GM18907 (cell line): ENCODE results near the gene KRT80.

Source experiments
- ATAC-seq: cut with Tn5 transposase; IDR thresholded peaks from one replicate; pipeline ENCODE4 v1.9.1; 2021; ENCODE audit warnings: mild to moderate bottlenecking, moderate library complexity; ENCODE audit not compliant: unreplicated experiment

Gene KRT80

DNA sequence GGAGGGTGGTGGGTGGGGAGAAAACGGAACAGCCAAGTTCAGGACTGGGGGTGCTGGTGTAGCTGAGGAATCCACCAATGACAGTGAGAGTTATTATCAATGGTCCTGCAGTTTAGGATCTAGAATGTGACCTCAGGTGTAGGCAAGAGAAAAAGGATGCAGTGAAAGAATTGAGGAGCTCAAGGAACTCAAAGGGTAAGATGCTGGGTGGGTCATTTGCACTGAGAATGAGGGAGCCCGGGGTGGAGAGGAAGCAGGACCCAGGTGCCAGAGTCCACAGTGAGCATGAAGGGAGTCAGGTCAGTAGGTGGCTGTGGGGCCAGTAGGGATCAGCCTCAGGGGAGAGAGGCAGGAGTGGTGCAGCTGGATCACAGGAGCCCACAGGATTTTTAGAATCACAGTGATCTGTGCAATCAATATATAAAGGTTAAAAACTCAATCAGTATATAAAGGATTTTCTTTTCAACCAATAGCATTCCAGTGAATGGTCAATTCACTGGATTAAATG, 38.1 kb upstream of the KRT80 start:
- no peak for ATAC-seq

DNA sequence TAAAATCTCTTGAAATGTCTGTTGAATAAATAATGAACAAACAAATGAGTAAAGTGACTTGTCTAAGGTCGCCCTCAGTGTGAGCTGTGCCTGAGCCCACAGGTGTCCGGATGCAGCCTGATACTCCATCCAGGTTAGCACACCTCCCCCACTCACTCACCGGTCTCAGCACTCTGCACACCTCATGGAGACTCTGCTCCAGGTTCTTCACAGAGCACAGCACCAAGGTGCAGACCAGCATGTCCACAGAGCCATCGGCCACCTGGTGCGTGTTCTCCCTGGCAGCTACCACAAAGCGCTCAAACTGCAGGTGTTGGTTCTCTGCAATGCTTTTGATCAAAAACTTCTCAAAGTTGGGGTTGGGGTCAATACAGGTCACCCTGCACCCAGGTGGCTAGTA, 37.1 kb upstream of the KRT80 start:
- ATAC-seq = no peak

DNA sequence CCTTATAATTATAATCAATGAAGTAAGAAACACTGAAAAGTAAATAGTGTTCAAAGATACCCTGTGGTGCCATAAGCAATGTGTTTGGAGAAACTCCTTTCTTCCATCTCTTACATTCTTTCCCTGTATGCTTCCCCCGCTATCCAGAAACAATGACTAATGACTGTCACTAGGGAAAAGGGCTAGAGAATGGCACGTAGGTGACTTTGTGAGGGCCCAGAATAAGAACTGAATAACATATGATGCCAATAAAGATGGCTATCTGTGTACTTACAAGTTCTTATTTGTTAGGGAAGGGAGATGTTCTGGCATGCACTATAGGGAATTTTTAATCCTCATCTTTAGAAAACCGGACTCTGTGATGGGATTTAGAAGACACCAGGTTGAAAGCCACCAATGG, 36.6 kb upstream of the KRT80 start:
- ATAC-seq = no peak

DNA sequence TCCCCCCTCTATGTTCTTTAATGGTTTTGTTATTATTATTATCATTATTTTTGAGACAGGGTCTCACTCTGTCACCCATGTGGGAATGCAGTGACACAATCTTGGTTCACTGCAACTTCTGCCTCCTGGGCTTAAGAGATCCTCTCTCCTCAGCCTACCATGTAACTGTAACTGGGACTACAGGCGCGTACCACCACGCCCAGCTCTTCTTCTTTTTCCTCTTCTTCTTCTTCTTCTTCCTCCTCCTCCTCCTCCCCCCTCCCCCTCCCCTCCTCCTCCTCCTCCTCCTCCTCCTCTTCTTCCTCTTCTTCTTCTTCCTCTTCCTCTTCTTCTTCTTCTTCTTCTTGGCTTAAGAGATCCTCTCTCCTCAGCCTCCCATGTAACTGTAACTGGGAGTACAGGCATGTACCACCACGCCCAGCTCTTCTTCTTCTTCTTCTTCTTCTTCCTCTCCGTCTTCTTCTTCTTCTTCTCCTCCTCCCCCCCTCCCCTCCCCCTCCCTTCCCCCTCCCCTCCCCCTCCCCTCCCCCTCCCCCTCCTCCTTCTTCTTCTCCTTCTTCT, 35.9 kb upstream of the KRT80 start:
- no peak for ATAC-seq

DNA sequence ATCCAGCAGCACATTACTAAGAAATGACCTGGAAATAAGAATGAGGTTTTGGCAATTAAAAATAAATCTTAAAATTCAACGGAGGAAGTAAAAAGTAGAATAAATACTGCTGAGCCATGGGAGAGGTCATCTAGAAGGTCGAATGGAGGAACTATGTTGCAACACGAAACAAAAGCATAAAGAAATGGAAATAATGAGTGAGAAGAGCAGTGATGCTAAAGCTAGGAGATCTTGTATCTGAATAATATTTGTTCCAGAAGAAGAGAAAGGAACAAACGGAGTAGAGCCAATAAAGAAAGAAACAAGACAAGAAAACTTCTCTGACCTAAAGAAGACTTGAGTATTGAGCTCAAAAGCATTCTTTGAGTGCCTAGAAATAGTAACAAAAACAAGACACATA, 34.6 kb upstream of the KRT80 start:
- ATAC-seq = no peak

DNA sequence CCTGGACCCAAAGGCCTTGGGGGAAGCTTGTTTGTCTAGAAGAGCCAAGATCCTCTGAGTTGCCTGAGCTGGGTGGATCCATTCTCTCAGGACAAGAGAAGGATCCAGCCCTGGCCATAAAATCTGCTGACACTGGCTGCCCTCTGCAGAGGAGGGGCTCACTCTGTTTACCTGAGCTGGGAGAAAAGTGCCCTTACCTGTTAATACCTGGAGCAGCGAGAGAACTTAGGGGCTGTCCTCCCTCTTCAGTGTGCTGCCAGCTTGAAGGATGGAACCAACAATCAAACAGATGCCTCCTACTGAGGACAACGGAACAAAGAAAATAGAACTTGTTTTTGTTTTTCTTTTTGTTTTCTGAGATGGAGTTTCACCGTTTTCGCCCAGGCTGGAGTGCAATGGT, 33.9 kb upstream of the KRT80 start:
- ATAC-seq = no peak

DNA sequence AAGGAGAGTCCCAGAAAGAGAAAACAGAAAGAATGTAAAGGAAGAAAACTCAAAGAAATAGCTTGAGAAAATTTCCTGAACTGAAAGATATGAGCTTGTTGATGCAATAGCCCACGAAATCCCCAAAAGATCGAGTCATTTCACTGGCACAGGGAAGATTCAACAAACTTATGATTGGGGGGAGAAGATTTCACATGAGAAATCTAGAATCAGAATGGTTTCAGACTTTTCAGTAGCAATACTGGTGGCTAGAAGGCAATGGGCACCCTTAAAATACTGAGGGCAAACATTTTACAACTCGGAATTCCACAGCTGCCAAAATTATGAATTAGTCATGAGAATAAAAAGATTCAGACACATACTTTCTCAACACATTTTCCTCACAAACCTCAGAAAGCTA, 32.3 kb upstream of the KRT80 start:
- ATAC-seq = no peak

DNA sequence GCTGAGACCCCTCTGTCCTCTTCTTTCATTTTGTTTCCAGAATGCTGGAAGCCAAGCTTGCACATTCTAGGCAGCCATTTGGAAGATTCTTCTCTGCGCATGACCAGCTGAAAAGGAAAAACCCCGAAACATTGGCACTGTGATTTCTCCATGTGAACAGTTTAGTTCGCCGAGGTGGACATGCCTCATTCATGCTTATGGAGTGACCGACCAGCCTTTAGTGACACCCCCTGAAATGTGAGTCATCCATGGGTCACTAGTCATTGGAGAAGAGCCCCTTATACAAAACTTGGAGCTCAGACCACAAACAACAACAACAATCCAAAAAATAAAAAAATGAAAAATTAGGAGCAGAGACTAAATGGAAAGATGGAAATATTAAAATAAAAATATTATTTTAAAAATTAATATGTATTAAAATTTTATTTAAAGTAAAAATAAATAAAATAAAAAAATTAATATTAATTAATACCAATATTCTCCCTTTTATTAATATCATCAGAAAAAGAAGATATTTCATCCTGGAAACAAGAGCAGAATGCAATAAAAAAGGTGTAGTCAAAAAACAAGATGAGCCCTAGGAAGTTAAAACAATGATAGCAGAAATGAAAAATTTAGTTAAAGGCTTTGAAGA, 31.7 kb upstream of the KRT80 start:
- no peak for ATAC-seq

DNA sequence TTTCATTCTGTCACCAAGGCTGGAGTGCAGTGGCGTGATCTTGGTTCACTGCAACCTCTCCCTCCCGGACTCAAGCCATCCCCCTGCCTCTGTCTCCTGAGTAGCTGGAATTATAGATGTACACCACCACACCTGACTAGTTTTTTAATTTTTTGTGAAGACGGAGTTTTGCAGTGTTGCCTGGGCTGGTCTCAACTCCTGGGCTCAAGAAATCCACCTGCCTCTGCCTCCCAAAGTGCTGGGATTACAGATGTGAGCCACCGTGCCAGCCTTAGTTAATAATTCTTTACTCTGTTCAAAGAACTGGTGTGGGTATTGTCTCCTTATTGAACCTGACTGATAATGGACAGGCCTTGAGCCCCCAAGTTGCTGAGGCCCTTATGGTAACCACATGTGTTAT, 30.9 kb upstream of the KRT80 start:
- no peak for ATAC-seq

DNA sequence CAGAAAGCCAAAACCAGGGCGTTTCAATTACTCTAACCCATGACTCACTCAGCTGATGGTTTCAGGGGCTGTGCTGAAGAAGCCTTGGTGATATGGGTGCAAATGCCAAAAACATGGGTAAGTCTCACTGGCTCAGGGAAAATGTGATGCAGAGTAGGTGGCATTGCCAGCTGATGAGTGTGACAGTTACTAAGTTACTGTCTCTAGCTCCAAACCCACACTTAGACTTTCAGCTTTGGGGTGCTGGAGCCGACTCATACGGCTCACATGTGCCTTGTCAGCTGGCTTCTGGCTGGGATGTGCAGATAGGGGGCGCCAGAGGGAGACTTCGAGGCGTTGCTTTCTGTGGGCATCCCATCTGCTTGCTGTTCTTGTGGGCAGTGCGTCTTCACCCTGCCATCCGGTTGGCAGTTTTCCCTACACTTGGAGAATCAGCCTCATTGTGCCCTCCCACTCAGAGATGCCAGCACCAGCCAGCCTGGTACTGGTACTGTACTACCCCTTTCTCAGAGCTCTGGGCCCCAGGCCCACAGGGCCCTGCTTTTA, 30.2 kb upstream of the KRT80 start:
- no peak for ATAC-seq

DNA sequence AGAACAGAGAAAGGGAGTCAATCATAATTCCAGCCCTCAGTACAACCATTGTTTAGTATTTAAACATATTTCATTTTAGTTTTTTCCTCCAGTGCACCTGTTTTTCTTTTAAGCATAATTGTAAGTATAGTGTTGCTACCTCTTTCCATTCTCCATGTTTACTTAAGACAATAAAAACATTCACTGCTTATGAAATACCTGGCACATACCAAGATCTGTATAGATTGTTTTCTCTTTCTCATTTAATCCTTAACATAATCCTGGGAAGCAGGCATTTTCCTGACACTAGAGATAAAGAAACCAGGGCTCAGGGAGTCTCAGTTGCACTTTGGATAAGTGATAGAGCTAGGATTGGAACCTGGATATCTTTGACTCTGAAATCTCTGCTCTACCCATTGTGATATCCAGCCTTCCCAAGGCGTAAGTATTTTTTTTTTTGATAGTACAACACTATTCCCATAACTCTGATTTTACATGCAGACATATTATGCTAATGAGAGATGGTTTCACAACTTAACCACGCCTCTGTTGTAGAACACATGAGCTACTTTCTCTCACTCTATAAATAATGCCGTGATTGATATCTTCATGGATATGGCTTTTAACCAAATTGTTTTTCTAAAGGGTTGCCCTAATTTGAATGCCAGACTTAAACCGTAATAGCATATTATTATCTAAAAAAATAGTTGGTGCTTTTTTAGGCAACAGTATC, 29.4 kb upstream of the KRT80 start:
- ATAC-seq = no peak

DNA sequence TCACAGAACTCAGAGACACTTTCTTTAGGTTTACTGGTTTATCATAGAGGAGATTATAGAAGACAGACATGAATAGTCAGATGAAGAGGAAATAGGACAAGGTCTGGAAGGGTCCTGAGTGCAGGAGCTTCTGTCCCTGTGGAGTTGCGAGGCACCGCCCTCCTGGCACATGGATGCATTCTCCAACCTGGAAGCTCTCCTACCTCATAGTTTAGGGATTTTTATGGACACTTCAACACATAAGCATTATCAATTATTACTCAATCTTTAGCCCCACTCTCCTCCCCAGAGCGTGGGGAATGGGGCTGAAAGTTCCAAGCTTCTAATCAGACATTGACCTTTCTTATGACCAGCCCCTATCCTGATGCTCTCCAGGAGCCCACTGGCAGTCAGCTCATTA, 28.7 kb upstream of the KRT80 start:
- ATAC-seq = no peak

DNA sequence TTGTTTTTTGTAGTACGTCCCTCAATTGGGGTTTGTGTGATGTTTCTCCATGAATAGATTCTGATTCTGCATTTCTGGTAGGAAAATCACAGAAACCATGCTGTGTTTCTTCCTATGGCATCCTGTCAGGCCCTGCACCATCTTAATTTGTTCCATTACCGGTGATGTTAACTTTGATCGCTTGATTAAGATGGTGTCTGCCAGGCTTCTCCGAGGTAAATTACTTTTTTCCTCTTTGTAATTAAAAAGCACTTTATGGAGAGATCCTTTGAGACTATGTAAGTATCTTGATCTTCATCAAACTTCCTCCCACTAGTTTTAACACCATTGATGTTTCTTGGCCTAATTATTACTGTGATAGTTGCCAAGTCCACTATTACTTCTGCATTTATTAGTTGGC, 26.2 kb upstream of the KRT80 start:
- ATAC-seq = no peak

DNA sequence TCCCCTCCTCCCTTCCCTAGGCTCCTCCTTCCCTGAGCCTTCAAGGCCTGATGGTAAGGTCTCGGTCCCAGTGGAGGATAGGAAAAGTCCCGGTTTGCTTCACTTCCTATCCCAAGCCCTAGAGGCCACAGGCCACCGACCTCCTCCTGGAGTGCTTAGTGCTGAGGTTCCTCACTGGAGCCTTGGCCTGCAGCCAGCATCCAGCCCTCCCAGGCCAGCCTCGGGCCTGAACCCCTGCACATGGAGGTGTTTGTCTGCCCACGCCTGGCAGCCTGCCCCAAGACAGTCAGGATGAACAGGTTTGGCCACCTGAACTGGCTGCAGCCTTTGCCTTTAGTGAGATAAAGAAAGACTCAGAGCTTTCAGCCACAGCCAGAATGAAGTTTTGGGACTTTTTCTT, 25.4 kb upstream of the KRT80 start:
- ATAC-seq = no peak

DNA sequence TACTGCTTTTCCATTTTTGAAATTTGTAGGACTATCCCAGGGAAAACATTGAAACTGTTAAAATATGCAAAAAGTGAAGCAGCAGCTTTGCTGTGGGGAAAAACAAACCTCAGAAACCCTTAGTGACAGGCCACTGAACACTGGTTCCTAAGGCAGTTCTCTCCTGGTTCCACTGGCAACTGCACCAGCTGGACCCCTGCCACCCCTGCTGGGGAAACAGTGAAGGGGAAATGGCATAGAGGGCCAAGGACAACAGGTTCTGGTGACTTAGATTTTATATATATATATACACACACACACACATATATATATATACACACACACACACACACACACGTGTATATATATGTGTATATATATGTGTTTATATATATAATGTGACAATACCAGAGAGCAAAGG, 25.0 kb upstream of the KRT80 start:
- ATAC-seq = no peak

DNA sequence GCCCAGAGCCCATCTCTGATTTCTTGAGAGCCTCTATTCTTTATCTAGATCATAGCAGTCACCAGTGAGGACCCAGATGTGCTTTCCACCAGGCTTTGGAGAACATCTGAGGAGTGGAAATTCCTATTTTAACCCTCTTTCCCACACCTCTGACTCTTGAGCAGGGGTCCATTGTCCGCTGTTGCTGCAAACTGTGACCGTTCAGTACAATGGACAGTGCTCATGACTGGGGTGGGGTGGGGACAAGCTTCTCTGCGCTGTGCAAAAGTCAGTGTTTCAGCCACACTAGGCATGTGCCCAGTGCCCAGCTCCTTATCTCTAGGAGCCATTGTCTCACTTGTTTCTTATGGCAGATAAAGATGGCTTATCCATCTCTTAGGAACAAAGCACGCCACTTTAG, 24.3 kb upstream of the KRT80 start:
- ATAC-seq = no peak

DNA sequence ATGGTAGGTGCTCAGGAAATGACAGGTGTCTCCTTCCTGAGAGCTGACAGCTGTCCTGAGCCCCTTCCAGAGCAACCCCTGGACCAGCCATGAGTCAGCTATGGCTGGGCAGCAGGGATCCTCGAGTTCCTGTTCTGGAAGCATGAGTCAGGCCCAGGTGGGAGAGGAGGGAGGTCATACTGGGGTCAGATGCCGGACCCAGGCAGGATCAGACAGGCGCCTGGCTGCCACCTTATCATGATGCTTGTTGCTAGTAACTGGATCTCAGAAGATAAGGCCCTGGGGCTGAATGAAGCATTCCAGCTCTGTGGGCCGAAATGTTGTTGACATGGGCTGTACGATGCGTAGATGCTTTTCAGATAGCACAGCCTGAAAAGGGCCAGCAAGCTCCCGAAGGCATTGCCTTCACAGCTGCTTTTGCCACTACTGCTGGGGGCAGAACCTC, 23.8 kb upstream of the KRT80 start:
- no peak for ATAC-seq

DNA sequence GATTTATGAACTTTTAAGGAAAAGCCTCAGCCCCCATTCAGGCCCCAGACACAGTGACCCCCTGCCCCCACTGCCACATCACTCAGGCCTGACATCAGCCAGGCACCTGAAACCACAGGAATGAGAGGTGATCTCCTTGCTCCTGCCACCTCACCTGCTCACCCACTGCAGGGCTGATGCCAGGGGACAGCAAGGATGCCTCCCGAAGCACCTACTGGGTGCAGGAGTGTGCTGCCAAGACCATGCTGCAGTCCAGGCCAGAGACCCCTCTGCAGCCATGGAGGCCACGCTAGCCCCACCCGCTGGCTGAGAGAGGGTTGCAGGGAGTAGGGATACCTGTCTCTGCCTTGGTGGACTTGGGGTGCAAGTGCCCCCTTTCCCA, 22.6 kb upstream of the KRT80 start:
- no peak for ATAC-seq

DNA sequence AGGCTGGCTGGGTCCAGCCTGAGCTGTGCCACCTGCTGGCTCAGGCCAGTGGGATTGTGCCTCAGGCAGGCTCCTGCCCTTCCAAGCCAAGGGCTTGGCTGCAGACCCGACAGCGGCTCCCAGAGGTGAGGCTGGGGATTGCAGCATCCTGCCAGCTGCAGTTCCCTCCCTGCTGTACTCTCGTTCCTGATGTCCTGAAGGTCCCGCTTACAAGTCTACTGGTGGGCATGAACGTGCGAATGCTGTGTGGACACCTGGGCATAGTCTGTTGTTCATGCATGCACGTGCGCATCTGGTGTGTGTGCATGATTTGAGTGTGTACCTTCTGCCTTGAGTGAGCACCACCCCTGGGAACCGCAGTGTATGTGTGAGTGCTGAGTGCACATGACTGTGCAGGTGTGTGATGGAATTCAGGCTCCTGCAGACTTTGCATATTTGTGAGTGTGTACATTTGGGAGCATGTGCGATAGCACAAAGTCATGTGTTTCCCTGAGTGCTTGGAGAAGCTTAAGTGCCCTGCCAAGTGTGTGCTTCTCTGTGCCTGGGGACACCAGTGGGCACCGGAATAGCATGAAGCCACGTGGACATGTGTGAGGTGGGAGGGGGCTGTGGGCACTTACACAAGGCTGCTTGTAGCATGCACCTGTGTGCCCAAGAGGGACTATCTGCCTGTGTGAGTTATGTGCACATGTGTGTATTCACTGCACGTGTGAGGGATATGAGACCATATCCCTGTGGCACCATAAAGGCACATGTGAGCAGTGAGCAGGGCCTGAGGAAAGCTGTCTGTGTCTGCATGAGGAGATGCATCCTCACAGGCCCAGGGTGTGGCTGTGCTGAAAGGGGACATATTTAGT, 22.0 kb upstream of the KRT80 start:
- no peak for ATAC-seq

DNA sequence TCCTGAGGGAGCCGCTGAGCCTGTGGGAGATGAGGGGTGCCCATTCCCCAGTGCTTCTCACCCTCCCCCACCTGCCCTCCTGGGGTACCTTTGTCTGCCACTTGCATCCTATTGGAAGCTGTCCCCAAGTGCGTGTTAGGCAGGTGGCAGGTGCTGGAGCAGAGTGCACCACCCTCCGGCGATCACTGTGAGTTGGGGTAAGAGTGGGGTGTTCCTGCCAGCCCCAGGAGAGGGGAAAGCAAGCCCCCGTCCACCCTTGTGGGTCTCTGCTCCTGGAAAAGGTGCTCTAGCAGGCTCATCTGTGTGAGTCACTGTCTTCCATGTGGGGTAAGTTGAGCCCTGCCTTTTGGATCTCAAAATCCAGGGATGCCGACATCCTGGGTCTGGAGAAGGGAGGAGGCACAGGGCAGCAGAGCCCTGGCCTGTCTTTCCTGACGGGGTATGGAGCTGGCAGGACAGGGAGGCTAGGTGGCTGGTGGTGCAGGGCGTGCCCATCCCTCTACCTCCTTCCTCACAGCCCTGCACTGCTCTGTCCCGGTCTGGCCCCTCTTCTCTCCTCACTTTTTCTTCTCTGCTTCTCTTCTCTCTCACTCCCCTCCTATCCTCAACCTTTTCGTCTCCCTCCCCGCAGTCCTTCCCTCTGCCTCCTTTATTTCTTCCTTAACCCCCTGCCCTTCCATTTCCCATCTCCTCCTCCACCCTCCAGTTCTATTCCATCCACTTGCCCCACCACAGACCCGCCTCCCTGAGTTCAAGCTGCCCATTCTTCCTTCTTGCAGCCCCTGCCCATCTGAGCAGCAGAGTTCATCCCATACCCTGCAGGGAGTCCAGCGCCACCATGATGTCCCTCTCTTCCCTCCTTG, 21.1 kb upstream of the KRT80 start:
- ATAC-seq = no peak
